K562 (cell line): ENCODE data around the gene DCAF17. TPM values are rescaled to one million over a fixed set of nuclear protein-coding genes. Genes with fewer than 3 reads are reported as not detected.

ENCODE experiments used
- ATF1 ChIP-seq, 2 experiments: fragments of 450-650 bp in 1 of 2; IDR thresholded peaks; 2 replicates each; pipeline ENCODE4 v1.6.1; 2016; ENCODE audit warnings: missing compliant biosample characterization in 1 of 2, missing genetic modification characterization in 1 of 2
- DPF2 ChIP-seq: fragments of 450-650 bp; IDR thresholded peaks from 2 replicates; pipeline ENCODE4 v1.6.1; 2016
- EP400 ChIP-seq: fragments of 450-650 bp; IDR thresholded peaks from 2 replicates; pipeline ENCODE4 v1.6.1; 2017; ENCODE audit warnings: antibody characterized with exemption, mild to moderate bottlenecking, moderate library complexity
- ETV1 ChIP-seq: fragments of 450-650 bp; conservative IDR thresholded peaks from 2 replicates; pipeline ENCODE4 v1.6.1; 2016; ENCODE audit warnings: missing genetic modification characterization, control low read depth, low read depth, missing compliant biosample characterization
- ETV5 ChIP-seq: sonication (generic); formaldehyde crosslinking; IDR thresholded peaks from 2 replicates; pipeline ENCODE4 v1.4.0; 2020; ENCODE audit warnings: low read depth, mild to moderate bottlenecking, missing genetic modification reagents
- HDAC1 ChIP-seq, 2 experiments: fragments of 450-650 bp; IDR thresholded peaks; 2 replicates each; pipeline ENCODE4 v1.6.1; 2016 to 2017; ENCODE audit warnings: inconsistent platforms in 1 of 2, mild to moderate bottlenecking in 1 of 2, moderate library complexity in 1 of 2
- MBD2 ChIP-seq: sonication (generic); IDR thresholded peaks from 2 replicates; pipeline ENCODE4 v1.6.1; 2016; ENCODE audit warnings: low read depth, borderline replicate concordance
- MTA2 ChIP-seq: fragments of 450-650 bp; IDR thresholded peaks from 2 replicates; pipeline ENCODE4 v1.6.1; 2016; ENCODE audit warnings: low read depth
- MTA3 ChIP-seq: fragments of 450-650 bp; formaldehyde crosslinking; IDR thresholded peaks from 2 replicates; pipeline ENCODE4 v1.6.1; 2017; ENCODE audit warnings: mild to moderate bottlenecking, borderline replicate concordance
- NBN ChIP-seq: fragments of 450-650 bp; IDR thresholded peaks from 2 replicates; pipeline ENCODE4 v1.6.1; 2016; ENCODE audit warnings: low read depth, mild to moderate bottlenecking
- POLR2A ChIP-seq: fragments of 450-650 bp; conservative IDR thresholded peaks from 2 replicates; pipeline ENCODE4 v1.6.1; 2016
- RB1 ChIP-seq: fragments of 450-650 bp; IDR thresholded peaks from 2 replicates; pipeline ENCODE4 v1.6.1; 2017; ENCODE audit warnings: low read depth, mild to moderate bottlenecking
- RBFOX2 ChIP-seq: fragments of 200-400 bp; formaldehyde crosslinking; IDR thresholded peaks from 2 replicates; pipeline ENCODE4 v1.6.1; 2017; ENCODE audit warnings: low read depth, mild to moderate bottlenecking, low read length, moderate library complexity
- SP1 ChIP-seq: sonication (generic); formaldehyde crosslinking; IDR thresholded peaks from 2 replicates; pipeline ENCODE4 v1.8.1; 2022; ENCODE audit warnings: mild to moderate bottlenecking, missing genetic modification reagents
- UBTF ChIP-seq, 2 experiments: IDR thresholded peaks; 2 replicates each; pipeline ENCODE4 v1.6.1; 2012; ENCODE audit warnings: improper control_type of control experiment in 2 of 2, low read depth in 2 of 2, low read length in 2 of 2, borderline replicate concordance in 1 of 2
- ZC3H4 ChIP-seq: sonication (generic); formaldehyde crosslinking; IDR thresholded peaks from 2 replicates; pipeline ENCODE4 v1.9.0; 2021; ENCODE audit warnings: missing genetic modification reagents, borderline replicate concordance
- ZNF431 ChIP-seq: sonication (generic); formaldehyde crosslinking; IDR thresholded peaks from 2 replicates; pipeline ENCODE4 v1.8.0; 2022; ENCODE audit warnings: mild to moderate bottlenecking, missing genetic modification reagents
- polyA plus RNA-seq, 8 experiments: library from polyadenylated mRNA; depleted of rRNA in 4 of 8; stranded (reverse) in 5 of 8; unstranded in 3 of 8; fragments of >200 nt; fragmentation: Nextera tagmentation in 2 of 8; fragmentation: Illumina TruSeq in 1 of 8; extraction: Ambion mirVana in 2 of 8; extraction: Trizol in 1 of 8; gene quantifications; 2 replicates each; pipeline versions ENCODE4 v1.2.1 to v1.2.3, GENCODE V29; 2011 to 2014; ENCODE audit warnings: inconsistent platforms in 1 of 8, missing spikeins in 1 of 8
- total RNA-seq, 7 experiments: library from RNA; depleted of rRNA in 6 of 7; stranded (reverse); fragments of >200 nt in 6 of 7; fragmentation: Illumina TruSeq in 2 of 7; extraction: Trizol in 2 of 7; gene quantifications; 2 replicates each; pipeline versions ENCODE4 v1.2.1 to v1.2.3, GENCODE V29; 2011 to 2021; ENCODE audit warnings: low replicate concordance in 1 of 7
- TF ChIP-seq, protein P1 (sequence below): fragments of 450-650 bp; IDR thresholded peaks from 2 replicates; pipeline ENCODE4 v1.6.1; 2017; ENCODE audit warnings: antibody characterized with exemption, mild to moderate bottlenecking
- TF ChIP-seq, protein P2 (sequence below), 2 experiments: fragments of 200-800 bp in 1 of 2; sonication (Bioruptor generic) in 1 of 2; sonication (generic) in 1 of 2; formaldehyde crosslinking in 1 of 2; IDR thresholded peaks in 1 of 2; conservative IDR thresholded peaks in 1 of 2; 2 replicates each; pipeline versions ENCODE4 v1.5.0 to v1.6.1; 2016 to 2020; ENCODE audit warnings: missing compliant biosample characterization in 1 of 2, missing genetic modification characterization in 1 of 2, missing genetic modification reagents in 1 of 2

The DCAF17 gene
- total and polyA plus RNA-seq, 9 of the 15 experiments (the other 6 are each of a cell fraction or from before 2014, with no cell fraction given) = 10.0 to 38.5 (median 27.1) TPM

DNA sequence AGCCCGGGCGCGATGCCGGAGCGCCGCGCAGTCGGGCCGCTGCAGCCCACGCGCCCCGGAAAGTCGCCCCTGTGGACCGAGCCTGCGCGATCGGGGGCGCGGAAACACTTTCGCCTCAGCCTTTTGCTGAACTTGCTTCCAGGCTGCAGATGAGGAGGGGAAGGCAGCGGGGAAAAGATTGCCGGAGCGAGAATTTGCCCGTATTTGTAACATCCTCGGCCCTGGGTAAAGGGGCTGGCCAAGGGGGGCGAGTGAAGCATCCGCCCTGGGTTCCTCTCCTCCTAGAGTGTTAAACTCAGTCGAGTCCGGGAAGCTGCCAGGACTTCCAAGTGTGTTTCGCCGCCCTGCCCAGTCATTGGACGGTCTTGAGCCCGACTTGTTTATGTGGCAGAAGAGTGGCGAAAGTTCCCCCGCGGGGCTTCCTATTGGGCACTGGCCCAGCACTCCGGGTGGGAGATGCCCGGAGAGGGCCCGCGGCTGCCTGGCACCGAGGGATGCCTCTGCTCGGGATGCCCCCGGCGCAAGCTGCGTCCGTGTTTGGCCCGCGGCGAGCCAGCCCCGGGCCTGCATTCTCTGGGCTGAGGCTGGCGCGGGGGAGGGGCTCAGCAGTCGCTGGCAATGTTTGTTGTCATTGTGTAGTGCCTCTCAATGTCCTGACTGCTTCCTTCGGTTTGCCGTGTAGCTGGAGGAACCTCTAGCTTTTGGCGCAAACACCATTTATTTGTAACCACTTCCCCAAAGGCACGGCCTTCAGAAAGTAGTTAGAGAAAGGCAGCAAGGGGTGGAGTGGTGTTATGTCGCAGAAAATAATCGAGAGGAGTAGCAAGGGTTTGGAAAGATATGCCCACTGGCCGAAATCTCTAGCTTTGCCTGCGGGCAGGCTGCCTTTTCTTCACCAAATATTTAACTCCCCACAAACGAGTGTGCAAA lies 89.3 kb downstream of the DCAF17 start (continued):
- TF ChIP-seq UBTF (IDR thresholded peaks at IDR 0.05; ENCODE audit: borderline replicate concordance in 1 of 2, low read depth in 2 of 2, low read length in 2 of 2) (peak in 1 of 2 experiments; percentile 59; a peak in 2 of 4 replicates), MTA2 (0 out of 2 replicates have a peak, but pooled peaks have one; percentile 3), RBFOX2 (peak; percentile 52), RB1 (peak; percentile 33; the same call in 1 of the 2 replicates), ETV1 (0 out of 2 replicates have a peak, but pooled peaks have one; percentile 36), MTA3 (0 out of 2 replicates have a peak, but pooled peaks have one; percentile 37), EP400 (peak; percentile 46), POLR2A (peak; percentile 25; the same call in 1 of the 2 replicates), ETV5 (CRISPR knock-in tag) (0 out of 2 replicates have a peak, but pooled peaks have one; percentile 17), ZNF431 (CRISPR knock-in tag) (peak; percentile 42), NBN (0 out of 2 replicates have a peak, but pooled peaks have one; percentile 16), HDAC1 (IDR thresholded peaks at IDR 0.05) (0 out of 4 replicates have a peak, but pooled peaks of 1 of the 2 experiments have one; percentile 53), MBD2 (peak; percentile 25; the same call in 1 of the 2 replicates), DPF2 (0 out of 2 replicates have a peak, but pooled peaks have one; percentile 5), ZC3H4 (CRISPR knock-in tag) (0 out of 2 replicates have a peak, but pooled peaks have one; percentile 56), ATF1 (CRISPR knock-in tag; IDR thresholded peaks at IDR 0.05) (no peak), ATF1 (tag; IDR thresholded peaks at IDR 0.05) (peak; percentile 41), SP1 (CRISPR knock-in tag) (peak; percentile 16)
- TF ChIP-seq, protein P1, sequence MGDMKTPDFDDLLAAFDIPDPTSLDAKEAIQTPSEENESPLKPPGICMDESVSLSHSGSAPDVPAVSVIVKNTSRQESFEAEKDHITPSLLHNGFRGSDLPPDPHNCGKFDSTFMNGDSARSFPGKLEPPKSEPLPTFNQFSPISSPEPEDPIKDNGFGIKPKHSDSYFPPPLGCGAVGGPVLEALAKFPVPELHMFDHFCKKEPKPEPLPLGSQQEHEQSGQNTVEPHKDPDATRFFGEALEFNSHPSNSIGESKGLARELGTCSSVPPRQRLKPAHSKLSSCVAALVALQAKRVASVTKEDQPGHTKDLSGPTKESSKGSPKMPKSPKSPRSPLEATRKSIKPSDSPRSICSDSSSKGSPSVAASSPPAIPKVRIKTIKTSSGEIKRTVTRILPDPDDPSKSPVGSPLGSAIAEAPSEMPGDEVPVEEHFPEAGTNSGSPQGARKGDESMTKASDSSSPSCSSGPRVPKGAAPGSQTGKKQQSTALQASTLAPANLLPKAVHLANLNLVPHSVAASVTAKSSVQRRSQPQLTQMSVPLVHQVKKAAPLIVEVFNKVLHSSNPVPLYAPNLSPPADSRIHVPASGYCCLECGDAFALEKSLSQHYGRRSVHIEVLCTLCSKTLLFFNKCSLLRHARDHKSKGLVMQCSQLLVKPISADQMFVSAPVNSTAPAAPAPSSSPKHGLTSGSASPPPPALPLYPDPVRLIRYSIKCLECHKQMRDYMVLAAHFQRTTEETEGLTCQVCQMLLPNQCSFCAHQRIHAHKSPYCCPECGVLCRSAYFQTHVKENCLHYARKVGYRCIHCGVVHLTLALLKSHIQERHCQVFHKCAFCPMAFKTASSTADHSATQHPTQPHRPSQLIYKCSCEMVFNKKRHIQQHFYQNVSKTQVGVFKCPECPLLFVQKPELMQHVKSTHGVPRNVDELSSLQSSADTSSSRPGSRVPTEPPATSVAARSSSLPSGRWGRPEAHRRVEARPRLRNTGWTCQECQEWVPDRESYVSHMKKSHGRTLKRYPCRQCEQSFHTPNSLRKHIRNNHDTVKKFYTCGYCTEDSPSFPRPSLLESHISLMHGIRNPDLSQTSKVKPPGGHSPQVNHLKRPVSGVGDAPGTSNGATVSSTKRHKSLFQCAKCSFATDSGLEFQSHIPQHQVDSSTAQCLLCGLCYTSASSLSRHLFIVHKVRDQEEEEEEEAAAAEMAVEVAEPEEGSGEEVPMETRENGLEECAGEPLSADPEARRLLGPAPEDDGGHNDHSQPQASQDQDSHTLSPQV = peak; percentile 45; the same call in 1 of the 2 replicates
- TF ChIP-seq, protein P2, sequence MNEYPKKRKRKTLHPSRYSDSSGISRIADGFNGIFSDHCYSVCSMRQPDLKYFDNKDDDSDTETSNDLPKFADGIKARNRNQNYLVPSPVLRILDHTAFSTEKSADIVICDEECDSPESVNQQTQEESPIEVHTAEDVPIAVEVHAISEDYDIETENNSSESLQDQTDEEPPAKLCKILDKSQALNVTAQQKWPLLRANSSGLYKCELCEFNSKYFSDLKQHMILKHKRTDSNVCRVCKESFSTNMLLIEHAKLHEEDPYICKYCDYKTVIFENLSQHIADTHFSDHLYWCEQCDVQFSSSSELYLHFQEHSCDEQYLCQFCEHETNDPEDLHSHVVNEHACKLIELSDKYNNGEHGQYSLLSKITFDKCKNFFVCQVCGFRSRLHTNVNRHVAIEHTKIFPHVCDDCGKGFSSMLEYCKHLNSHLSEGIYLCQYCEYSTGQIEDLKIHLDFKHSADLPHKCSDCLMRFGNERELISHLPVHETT (CRISPR knock-in tag; conservative IDR thresholded peaks at IDR 0.05 in 1 of 2, IDR thresholded peaks at IDR 0.05 in 1 of 2) = no peak; a peak in 1 of 4 replicates
